WI38 (cell line): ENCODE measurements around the gene LPAR5.

ENCODE experiments used
- H3K4me3 ChIP-seq: 2 replicates; pipeline ENCODE4 v1.5.1; 2011; ENCODE audit warnings: low read depth, mild to moderate bottlenecking, control low read depth, low read length
- CTCF ChIP-seq: IDR thresholded peaks from 2 replicates; pipeline ENCODE4 v1.5.1; 2012; ENCODE audit warnings: low read depth, mild to moderate bottlenecking, control low read depth, low read length

Gene LPAR5

GRCh38 chr12:6569312-6569711, 66.4 kb downstream of the LPAR5 start:
- H3K4me3 ChIP-seq = no peak overlapping the region
- no peak for TF ChIP-seq CTCF
